ENCODE measurements around the gene KHDRBS1. TPM values are rescaled to one million over a fixed set of nuclear protein-coding genes. Genes with fewer than 3 reads are reported as not detected.
A peak's percentile ranks its signal among the peaks of the same experiment; 100 is the strongest.

Gene KHDRBS1
- total and polyA plus RNA-seq, 2 of the 13 experiments (the other 11 are each of a cell fraction or from before 2014, with no cell fraction given) = 25.1 to 39.0 TPM

DNA sequence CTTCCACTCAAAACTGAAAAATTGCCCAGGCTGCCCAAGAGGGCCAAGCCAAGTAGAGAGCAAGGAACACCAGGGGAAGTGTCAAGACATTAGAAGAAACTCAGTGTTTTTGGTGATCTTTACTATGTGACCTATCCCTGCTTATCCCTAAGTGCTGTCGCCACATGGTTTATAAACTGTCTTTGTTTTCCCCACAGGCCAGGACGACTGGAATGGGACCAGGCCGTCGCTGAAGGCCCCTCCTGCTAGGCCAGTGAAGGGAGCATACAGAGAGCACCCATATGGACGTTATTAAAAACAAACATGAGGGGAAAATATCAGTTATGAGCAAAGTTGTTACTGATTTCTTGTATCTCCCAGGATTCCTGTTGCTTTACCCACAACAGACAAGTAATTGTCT lies 28.7 kb downstream of the KHDRBS1 start:
- WGBS (ENCODE audit: low lambda C conversion rate) = 97% methylated on average over 5 of the region's 5 CpGs
- Histone ChIP-seq H3K9me3 (ENCODE audit: low read length) (no peaks in the 10 kb centered on the region), H4K20me1 (ENCODE audit: insufficient read depth, low read length) (no peaks in the 10 kb centered on the region), H3K36me3 (replicated peaks in 1 of 2; ENCODE audit: control insufficient read depth in 1 of 2, insufficient read depth in 2 of 2, low read length in 2 of 2) (peaks cover 41 to 53% of the 10 kb centered on the region in 2 experiments), H3K79me2 (ENCODE audit: insufficient read depth, low read length) (peaks cover 2% of the 10 kb centered on the region), H3K4me1 (ENCODE audit: insufficient read depth, low read length) (no peaks in the 10 kb centered on the region), H3K4me3 (replicated peaks in 1 of 3; ENCODE audit: insufficient read depth in 1 of 3, low read depth in 2 of 3, low read length in 3 of 3) (no peak overlapping the region), H3K9ac (ENCODE audit: insufficient read depth, low read depth, low read length) (no peak overlapping the region), H2AFZ (ENCODE audit: low read length) (no peak overlapping the region), H3K27ac (ENCODE audit: extremely low read length, insufficient read depth, low read length) (no peak overlapping the region), H3K27me3 (ENCODE audit: control insufficient read depth in 1 of 2, insufficient read depth in 2 of 2, low read length in 2 of 2) (no peaks in the 10 kb centered on the region), H3K4me2 (ENCODE audit: low read depth, low read length) (no peak overlapping the region)
- DNase-seq (ENCODE audit: low spot score) (no peak), FAIRE-seq (no peak), ATAC-seq (no peak)
- intact Hi-C loops (cut with micrococcal nuclease; ENCODE audit: unreplicated experiment) = no loop called here
- CTCF ChIA-PET (ENCODE audit: low intra/inter-chr PET ratio, low total read pairs) = no interaction called here
- BruUV-seq (replicated peaks) = no TSS peak
- TF ChIP-seq SIX4 (CRISPR knock-in tag; IDR thresholded peaks at IDR 0.05) = no peak
- TF ChIP-seq RBM22 (optimal IDR thresholded peaks at IDR 0.05; ENCODE audit: low read length) = peak; percentile 47
- in situ Hi-C loops (cut with HindIII; ENCODE audit: extremely low pct_ligation_motif_present, low pct_unique_long_range_greater_than_20kb) = no loop called here
- POLR2A ChIA-PET = no interaction called here

DNA sequence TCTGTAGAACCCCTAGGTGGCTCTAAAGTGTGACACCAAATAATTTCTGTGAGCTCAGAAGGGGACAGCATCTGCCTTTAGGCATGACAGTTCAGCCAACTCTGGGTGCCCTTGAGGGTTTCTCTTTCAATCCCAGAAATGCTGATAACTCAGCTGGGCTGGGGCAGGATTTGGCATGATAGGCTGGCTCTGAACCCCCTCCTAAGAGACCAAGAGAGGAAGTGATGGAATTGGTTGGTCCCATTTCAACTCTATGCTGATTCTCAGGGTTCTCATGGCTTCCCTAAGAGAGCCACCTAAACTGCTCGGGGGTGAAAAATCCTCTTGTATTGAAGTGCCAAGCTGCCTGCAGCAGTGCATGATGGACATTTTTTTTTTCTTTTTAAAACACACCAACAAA lies 30.6 kb downstream of the KHDRBS1 start:
- H3K27ac ChIP-seq (ENCODE audit: extremely low read length, insufficient read depth, low read length) = no peak overlapping the region
- ChIA-PET CTCF (ENCODE audit: low intra/inter-chr PET ratio, low total read pairs) (no interaction called here), POLR2A (no interaction called here)
- no peaks in the 10 kb centered on the region for H3K9me3 ChIP-seq (ENCODE audit: low read length)
- no peak for FAIRE-seq
- in situ Hi-C loops (cut with HindIII; ENCODE audit: extremely low pct_ligation_motif_present, low pct_unique_long_range_greater_than_20kb) (no loop called here), intact Hi-C loops (cut with micrococcal nuclease; ENCODE audit: unreplicated experiment) (no loop called here)
- H3K4me2 ChIP-seq (ENCODE audit: low read depth, low read length) = no peak overlapping the region
- no TSS peak for BruUV-seq (replicated peaks)
- no peaks in the 10 kb centered on the region for H3K27me3 ChIP-seq (ENCODE audit: control insufficient read depth in 1 of 2, insufficient read depth in 2 of 2, low read length in 2 of 2)
- no peak for ATAC-seq
- no peaks in the 10 kb centered on the region for H3K4me1 ChIP-seq (ENCODE audit: insufficient read depth, low read length)
- no peak for DNase-seq (ENCODE audit: low spot score)
- whole genome bisulfite sequencing (ENCODE audit: low lambda C conversion rate) = 93% methylated on average over 1 of the region's 1 CpG
- H3K79me2 ChIP-seq (ENCODE audit: insufficient read depth, low read length) = no peaks in the 10 kb centered on the region
- H4K20me1 ChIP-seq (ENCODE audit: insufficient read depth, low read length) = no peaks in the 10 kb centered on the region
- no peak overlapping the region for H3K9ac ChIP-seq (ENCODE audit: insufficient read depth, low read depth, low read length)
- H2AFZ ChIP-seq (ENCODE audit: low read length) = no peak overlapping the region
- H3K36me3 ChIP-seq (replicated peaks in 1 of 2; ENCODE audit: control insufficient read depth in 1 of 2, insufficient read depth in 2 of 2, low read length in 2 of 2) = peaks cover 30 to 45% of the 10 kb centered on the region in 2 experiments
- H3K4me3 ChIP-seq (replicated peaks in 1 of 3; ENCODE audit: insufficient read depth in 1 of 3, low read depth in 2 of 3, low read length in 3 of 3) = no peak overlapping the region
- no peak for TF ChIP-seq SRSF1 (optimal IDR thresholded peaks at IDR 0.05; ENCODE audit: low read depth, low read length)
- TF ChIP-seq NCOA5 (CRISPR knock-in tag; IDR thresholded peaks at IDR 0.05) = no peak
- TF ChIP-seq POLR2G (IDR thresholded peaks at IDR 0.05; ENCODE audit: low read depth, low read length) = 0 out of 2 replicates have a peak, but pooled peaks have one; percentile 33
- no peak for TF ChIP-seq LBX2 (CRISPR knock-in tag; IDR thresholded peaks at IDR 0.05; ENCODE audit: borderline replicate concordance)
- no peak for TF ChIP-seq ZNF264 (CRISPR knock-in tag; IDR thresholded peaks at IDR 0.05)
- TF ChIP-seq POLR2AphosphoS5 (IDR thresholded peaks at IDR 0.05; ENCODE audit: low read depth, low read length) = 0 out of 2 replicates have a peak, but pooled peaks have one; percentile 25
- TF ChIP-seq ZNF343 (CRISPR knock-in tag; IDR thresholded peaks at IDR 0.05) = no peak
- no peak for TF ChIP-seq NPAS2 (CRISPR knock-in tag; IDR thresholded peaks at IDR 0.05; ENCODE audit: borderline replicate concordance)
- no peak for TF ChIP-seq SIN3B (IDR thresholded peaks at IDR 0.05; ENCODE audit: low read length)
- no peak for TF ChIP-seq ZNF512B (CRISPR knock-in tag; IDR thresholded peaks at IDR 0.05; ENCODE audit: borderline replicate concordance)
- TF ChIP-seq ZNF12 (CRISPR knock-in tag; IDR thresholded peaks at IDR 0.05) = no peak
- no peak for TF ChIP-seq SMC3 (IDR thresholded peaks at IDR 0.05; ENCODE audit: low read length)
- peak; percentile 82 for TF ChIP-seq RBM22 (optimal IDR thresholded peaks at IDR 0.05; ENCODE audit: low read length)
- no peak for TF ChIP-seq ZNF33A (CRISPR knock-in tag; IDR thresholded peaks at IDR 0.05; ENCODE audit: borderline replicate concordance)
- no peak for TF ChIP-seq ZNF703 (CRISPR knock-in tag; IDR thresholded peaks at IDR 0.05; ENCODE audit: borderline replicate concordance)
- no peak for TF ChIP-seq HDAC2 (CRISPR knock-in tag; IDR thresholded peaks at IDR 0.05)
- TF ChIP-seq SNAI1 (CRISPR knock-in tag; IDR thresholded peaks at IDR 0.05; ENCODE audit: borderline replicate concordance) = no peak
